Amniotic epithelial cell (primary cell): ENCODE measurements around the gene ADD1.
"Not testable (repeated sequence)": the region's sequence is repeated elsewhere in the genome, so short reads cannot be mapped to it uniquely, and the experiment has no call there.

Source experiments
- DNase-seq: peaks from one replicate; pipeline ENCODE4 v3.0.0-alpha.2; 2010; ENCODE audit warnings: low read depth

Gene ADD1

DNA sequence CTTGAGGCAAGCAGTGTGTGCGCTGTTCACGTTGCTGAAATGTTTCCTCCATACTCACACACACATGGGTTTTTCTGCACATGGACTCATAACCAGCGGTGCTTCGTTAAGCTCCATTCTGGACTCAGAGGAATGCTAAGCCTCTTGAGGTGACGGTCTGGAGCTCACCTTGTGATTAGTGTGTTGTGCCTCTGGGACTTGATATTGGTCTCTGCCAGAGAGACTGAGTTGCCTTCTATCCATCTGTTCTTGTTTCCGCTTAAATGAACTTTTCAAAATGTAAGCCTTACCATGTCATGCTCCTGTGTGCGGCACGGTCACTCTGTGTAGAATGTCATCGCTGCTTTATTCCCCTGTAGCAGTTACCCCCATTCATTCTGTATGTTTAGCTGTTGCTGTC lies 42.5 kb downstream of the ADD1 start:
- DNase-seq = no peak

DNA sequence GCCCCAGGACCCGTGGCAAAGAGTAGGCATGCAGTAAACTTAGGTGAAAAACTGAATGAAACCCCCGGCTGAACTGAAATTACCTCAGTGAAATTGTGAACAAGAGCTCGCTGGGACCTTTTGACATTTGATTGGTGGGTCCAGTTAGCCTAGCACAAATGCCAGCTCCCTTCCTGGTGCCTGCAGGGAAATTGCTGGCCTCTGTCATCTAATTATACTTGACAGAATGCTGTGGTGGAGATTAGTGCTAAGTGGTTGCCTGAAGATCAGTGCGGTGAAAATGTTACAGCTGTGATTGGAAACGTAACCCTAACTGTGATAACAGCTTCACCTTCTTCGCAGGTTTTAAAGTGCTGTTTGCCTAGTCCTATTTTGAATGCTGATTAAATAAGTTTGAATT lies 43.0 kb downstream of the ADD1 start:
- DNase-seq = no peak

DNA sequence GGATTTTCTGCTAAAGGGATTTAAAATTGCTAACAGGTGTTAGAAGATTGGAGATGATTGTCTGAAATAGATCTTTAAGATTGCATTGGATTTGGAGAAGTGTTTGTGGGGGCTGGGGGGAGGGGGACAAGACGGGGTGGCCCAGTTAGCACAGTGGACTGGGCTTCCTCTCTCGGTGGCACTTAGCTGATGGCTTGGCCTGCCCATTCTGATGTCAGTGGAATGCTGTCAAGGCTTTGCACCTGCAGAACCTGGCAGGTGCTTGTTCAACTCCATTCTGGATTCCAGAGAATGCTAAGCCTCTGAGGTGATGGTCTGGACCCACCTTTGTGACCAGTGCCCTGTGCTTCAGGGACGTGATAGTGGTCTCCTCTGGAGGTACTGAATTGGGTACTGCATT lies 43.7 kb downstream of the ADD1 start:
- no peak for DNase-seq

DNA sequence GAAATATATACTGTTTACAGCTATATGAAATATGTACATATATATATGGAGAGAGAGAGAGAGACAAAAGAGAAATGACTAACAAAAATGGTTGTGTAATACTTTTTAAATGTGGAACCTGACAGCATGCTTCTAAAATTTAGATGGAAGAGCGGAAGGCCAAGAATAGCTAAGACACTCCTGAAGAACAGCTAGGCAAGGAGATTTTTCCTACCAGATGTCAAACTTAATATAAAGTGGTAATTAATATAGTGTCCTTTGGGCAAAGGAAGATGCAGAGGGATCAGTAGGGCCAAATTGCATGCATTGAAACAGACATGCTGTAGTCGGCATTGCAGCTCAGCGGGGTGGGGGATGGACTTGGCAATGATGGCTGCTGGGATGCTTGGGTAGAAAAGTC lies 45.2 kb downstream of the ADD1 start:
- peak; percentile 32 for DNase-seq

DNA sequence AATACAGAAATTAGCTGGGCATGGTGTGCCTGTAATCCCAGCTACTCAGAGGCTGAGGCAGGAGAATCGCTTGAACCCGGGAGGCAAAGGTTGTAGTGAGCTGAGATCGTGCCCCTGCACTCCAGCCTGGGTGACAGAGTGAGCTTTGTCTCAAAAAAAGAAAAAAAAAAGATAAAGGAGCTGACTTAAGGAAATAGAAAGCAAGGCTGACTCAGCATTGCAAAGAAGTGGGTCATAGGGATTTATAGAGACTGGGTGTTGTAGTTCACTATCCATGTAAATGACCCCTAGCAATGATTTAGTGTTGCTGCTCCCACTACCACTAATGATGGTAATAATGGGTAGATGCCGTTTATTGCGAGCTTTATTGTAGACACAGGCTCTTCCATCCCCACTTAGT lies 47.6 kb downstream of the ADD1 start:
- DNase-seq = peak; percentile 84

DNA sequence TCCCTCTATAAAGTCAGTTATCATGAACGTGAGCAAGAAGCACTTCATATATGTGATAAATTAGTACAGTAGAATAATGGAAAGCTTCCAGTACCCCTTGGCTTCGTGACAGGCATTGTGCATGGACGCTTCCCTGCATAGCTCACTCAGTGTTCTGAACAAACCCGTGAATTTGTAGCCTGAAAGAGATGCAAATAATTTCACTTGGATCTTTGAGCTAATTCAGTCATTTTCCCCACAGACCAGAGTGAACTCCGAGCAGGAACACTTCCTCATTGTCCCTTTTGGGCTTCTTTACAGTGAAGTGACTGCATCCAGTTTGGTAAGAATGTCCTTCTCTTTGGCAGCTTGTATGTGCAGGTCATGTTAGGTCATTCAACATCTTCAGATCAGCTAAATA lies 50.1 kb downstream of the ADD1 start:
- no peak for DNase-seq

DNA sequence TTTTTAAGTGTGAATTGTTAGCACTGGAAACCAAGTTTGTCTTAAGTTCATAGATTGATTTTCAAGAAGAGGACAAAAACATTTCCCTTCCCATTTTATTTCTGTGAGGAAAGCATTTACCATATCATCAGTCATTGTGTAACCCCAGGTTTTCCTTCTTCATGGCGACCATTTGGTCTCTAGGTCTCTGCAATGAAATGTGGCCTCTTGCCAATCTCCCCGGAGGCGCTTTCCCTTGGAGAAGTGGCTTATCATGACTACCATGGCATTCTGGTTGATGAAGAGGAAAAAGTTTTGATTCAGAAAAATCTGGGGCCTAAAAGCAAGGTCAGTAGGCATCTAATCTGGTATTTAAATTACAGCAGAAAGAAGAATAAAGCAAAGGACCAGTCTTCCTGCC lies 54.4 kb downstream of the ADD1 start:
- peak; percentile 43 for DNase-seq

DNA sequence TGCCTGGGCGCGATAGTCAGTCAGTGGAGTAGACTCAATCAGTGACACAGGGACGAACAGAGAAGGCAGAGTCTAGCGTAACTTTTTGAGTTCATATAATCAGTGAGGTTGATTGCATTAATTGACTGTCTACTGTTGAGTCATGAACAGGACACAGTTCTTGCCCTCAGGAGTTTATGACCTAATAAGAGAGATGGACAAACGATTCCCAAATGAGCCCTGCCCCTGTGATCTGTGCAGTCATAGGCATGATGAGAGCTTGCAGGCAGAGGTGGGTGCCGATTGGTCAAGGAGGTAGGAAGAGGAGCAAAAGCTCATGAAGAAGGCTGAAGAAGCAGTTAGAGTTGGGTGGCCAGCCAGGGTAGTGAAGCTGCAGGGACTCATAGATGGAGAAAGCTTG lies 57.1 kb downstream of the ADD1 start:
- DNase-seq = no peak

DNA sequence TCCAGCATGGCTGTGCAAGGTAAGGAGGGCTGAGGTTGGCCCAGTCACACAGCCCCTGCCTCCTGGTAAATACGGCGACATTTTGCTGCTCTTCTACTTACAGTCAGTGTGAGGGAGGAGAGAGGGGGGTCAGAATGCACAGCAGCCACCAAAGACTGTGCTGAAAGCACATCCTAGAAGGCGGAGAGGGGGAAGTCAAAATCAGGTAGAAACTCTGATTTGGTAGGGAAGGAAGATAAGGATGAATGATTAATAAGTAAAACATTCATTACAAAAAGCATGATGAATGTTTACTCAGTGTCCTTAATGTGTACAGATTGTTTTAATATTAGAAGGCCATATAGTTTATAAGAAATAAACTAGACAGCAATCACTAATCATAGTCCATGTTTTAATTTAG lies 57.5 kb downstream of the ADD1 start:
- no peak for DNase-seq

DNA sequence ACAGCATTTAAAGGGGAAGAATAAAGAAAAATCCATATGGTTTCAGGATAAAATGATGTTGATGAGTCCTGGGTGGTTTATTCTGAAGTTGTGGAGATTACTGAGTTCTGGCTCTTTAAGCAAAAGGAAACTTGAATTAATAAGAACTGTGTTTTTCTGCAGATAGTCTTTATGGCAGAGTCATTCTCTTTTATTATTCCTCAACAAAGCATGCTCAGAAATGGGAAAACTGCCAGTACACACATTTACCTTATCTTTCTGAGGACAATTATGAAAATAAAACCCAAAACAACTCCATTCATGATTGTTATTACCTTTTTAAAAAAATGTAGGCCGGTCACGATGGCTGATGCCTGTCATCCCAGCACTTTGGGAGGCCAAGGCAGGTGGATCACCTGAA lies 58.5 kb downstream of the ADD1 start:
- no peak for DNase-seq

DNA sequence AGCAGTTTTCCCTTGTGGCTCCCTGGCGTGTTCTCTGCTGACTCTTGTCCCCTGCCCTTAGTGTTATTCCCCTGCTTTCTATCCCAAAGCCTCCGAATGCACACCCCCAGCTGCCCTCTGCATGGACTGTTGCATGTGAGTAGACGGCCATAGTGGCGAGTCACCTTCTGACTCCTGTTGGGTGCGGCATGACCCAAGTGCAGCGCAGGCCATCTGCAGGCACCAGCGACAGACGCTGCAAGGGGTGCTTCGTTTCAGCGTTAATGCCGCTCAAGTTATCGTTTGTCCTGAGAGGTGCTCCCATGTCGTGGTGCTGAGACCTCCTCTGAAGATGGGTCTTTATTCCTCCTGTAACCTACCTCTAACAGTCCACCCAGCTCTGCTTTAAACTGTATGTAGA lies 61.9 kb downstream of the ADD1 start:
- DNase-seq = no peak

DNA sequence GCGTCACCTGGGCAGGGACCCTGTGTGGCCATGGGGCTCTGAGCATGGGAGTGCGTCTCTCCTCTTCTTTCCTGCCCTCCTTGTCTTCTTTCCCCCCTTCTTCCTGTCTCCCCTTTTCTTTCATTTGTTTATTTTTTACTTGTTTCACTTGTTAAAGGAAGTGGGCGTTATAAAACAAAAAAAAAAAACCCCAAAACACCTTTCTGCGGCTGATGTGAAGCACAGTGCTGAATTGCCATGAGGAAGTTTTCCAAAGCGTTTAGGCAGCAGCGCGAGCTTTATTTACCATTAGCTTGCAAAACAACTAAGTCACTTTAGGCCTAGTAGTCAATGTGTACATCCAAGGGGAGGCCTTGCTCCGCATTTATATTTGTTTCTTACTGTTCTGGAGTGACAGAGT lies 62.6 kb downstream of the ADD1 start:
- DNase-seq = no peak

DNA sequence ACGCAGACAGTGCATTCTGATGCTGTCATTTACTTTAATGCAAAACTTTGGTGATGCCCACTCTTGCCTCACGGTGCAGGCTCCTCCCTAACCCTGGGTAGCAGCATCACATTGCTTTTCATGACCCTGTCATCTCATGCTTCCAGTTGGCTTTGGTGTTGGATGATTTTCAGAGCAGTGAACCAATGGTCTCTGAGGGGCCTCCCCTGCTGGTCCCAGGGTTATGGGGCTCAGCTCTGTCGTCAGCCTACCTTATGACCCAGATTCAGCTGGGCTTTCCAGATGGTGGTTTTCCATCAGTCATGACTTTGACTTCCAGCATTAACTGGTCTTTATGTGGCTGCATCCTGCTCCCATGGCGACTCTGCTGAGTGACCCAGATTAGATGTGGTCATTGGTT lies 63.6 kb downstream of the ADD1 start:
- no peak for DNase-seq

DNA sequence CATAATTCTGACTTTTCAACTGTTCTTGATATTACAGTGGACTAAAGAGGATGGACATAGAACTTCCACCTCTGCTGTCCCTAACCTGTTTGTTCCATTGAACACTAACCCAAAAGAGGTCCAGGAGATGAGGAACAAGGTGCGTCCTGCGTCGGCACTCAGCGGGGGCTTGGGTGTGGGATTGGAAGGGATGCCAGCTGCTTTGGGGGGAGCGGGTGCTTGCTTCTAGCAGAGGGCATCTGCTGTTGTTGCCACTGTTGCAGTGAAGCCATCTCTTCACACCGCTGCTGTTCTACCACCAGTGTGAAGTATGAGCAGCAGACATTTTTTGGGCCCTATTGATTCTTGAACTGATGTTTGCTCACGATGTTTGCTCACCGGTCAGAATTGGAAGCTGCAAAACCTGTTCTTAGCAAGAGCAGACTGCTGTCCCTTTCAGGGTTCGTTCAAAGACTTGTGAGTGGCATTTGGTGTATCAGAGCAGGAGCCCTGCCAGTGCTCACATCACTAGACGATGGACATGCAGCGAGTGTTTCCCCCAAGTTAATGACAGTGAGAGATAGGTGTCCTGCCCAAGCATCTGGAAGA lies 64.2 kb downstream of the ADD1 start:
- DNase-seq = no peak

DNA sequence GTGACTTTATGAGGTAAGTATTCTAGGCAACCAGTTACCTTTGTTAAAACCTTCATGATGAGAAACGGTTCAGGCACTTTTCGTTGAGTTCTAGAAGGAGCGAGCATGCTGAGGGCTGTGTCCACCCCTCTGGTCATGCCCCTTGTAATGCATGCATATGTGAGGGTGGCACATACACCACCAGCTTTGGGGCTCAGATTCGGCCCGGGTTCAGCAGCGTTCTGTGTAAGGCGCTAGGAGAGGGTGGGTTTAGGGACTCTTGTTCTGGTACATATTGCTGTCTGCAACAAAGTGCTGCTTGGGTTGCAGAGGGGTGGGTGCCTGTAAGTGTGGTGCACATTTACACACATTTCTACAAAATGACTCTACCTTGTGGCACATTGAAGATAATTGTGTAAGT lies 65.0 kb downstream of the ADD1 start:
- DNase-seq = no peak

DNA sequence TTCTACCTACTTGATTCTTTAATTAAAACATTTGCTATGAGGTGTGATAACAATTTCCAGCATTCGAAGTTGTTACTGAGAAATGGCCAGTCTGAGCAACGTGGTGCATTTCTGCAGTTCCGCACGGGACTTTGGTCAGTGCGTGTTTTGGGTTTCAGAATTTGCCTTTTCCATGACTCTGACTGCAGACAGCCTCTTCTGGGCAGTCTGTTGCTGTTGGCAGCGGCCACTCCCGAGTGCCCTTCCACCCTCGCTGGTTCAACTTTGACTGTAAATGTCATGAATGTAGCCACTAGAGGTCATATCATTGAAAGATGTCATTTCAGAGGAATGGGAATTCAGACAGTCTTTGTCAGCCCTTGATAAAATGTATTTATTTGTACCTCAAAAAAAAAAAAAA lies 65.9 kb downstream of the ADD1 start:
- DNase-seq = no peak

DNA sequence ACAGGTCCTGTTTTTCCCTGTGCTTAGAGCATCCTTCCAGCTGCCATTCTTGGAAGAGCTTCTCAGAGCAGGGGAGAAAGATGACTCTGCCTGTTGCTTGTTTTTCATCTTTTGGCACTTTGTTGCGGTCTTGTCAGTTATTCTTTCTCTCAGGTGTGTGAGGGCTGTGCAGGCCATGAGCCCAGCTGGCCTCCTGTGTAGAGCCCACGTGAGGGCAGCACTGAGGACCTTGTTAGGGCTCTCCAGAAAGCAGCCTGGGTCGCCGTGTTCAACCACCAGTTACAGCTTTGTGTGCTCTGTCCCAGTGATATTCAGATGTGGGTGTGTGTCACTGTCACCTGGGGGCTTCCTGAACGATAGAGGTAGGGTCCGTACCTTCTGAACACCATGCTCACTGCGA lies 66.8 kb downstream of the ADD1 start:
- DNase-seq = no peak

DNA sequence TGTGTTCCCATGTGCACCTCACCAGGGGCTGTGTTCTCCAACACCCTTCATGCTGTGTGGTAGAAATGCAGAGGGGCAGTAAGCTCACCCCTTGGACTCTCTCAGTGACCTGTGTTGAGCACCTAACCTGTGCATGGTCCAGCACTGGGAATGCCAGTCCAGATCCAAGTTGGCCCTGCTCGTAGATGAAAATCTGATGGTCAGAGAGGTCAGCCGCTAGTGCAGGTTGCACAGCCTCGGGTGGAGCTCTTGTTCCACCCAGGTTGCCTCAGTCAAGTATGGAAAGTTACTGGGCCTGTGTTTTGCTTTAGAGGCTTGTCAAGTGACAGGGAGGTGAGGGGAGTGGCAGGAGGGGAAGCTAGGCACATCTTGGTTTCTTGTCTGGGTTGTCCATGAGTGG lies 68.2 kb downstream of the ADD1 start:
- DNase-seq = no peak

DNA sequence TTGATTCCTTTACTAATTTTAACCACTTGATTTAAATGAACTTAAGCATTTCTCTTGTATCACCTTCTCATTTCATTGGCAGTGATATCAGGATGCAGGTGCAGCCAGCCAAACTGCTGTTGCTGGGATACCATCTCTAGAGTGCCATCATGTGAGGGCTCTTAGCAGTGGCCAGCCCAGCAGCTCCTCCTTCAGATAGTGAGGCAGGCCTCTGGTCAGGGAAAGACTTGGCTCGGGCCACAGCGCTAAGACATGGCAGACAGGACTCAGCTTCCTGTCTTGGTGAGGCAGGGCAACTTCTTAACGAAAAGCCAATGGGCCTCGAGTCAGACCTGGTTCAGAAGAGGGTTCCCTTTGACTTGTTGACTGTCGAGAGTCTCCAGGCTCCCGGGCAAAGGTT lies 69.5 kb downstream of the ADD1 start:
- DNase-seq = no peak

DNA sequence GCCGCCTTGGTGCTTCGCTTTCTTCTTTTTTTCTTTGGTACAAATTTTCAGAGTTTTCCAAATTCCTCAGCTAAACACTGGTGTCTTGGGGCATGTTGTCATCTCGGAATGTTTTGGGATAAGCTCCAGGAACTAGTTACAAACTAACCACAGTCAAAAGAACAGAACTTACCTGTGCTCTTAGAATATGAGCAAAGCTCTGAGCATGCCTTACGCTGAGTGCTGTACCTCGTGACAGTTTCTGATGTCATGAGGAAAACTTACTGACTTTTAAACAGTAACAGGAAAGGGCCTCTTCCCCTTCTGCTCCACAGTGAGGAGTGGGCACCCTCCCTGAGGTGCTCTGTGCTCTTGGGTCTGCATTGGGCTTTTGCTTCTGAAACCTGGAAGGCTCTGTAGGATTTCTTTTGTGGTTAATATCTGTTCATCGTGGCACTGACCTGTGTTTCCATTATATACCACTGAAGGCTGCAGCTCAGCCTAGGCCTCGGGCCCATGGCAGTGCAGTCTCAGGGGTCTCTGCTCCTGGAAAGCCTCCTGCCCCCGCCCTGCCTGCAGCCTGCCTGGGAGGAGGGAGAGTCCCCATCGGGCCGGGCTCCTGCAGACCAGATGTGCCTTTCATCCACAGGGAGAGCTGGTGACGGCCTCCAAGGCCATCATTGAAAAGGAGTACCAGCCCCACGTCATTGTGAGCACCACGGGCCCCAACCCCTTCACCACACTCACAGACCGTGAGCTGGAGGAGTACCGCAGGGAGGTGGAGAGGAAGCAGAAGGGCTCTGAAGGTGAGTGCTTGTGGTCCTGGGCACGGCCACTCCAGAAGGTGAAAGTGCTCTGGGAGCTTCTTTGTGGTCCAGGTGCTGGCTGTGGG lies 70.8 kb downstream of the ADD1 start:
- no peak for DNase-seq

DNA sequence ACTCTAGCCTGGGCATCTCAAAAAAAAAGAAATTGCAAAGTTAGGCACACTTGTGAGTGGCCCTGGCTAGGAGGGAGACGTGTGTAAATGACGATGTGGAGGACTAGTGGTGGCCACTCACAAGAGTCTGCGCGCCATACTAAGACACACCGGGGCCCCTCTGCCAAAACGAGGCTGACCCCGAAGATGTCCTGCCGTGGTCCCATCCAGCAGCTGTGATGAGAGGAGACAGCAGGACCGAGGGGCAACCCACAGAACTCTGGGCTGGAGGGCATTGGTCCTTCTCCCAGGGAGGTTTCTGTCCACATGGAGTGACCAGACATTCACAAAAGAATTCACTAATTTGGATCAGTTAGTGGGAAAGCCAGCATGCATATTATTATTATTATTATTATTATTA lies 72.1 kb downstream of the ADD1 start:
- no peak for DNase-seq

DNA sequence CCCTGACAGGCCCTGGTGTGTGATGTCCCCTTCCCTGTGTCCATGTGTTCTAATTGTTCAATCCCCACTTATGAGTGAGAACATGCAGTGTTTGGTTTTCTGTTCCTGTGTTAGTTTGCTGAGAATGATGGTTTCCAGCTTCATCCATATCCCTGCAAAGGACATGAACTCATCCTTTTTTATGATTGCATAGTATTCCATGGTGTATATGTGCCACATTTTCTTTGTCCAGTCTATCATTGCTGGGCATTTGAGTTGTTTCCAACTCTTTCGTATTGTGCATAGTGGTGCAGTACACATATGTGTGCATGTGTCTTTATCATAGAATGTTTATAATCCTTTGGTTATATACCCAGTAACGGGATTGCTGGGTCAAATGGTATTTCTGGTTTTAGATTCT lies 73.1 kb downstream of the ADD1 start:
- not testable (repeated sequence) for DNase-seq

DNA sequence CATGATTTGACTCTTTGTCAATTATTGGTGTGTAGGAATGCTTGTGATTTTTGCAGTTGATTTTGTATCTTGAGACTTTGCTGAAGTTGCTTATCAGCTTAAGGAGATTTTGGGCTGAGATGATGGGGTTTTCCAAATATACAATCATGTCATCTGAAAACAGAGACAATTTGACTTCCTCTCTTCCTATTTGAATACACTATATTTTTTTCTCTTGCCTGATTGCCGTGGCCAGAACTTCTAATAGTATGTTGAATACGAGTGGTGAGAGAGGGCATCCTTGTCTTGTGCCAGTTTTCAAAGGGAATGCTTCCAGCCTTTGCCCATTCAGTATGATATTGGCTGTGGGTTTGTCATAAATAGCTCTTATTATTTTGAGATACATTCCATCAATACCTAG lies 74.7 kb downstream of the ADD1 start:
- DNase-seq = not testable (repeated sequence)

DNA sequence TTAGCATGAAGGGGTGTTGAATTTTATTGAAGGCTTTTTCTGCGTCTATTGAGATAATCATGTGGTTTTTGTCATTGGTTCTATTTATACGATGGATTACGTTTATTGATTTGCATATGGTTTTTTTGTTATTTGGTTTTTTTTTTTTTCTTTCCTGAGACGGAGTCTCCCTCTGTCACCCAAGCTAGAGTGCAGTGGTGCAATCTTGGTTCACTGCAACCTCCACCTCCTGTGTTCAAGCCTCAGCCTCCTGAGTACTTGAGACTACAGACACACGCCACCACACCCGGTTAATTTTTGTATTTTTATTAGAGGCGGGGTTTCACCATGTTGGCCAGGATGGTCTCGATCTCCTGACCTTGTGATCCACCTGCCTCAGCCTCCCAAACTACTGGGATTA lies 75.1 kb downstream of the ADD1 start:
- DNase-seq = not testable (repeated sequence)
